Measurements from ENCODE around the gene INTS11. TPM values are rescaled to one million over a fixed set of nuclear protein-coding genes. Genes with fewer than 3 reads are reported as not detected.
A peak's percentile ranks its signal among the peaks of the same experiment; 100 is the strongest.

Gene INTS11
- total and polyA plus RNA-seq, 2 of the 13 experiments (the other 11 are each of a cell fraction or from before 2014, with no cell fraction given) = 52.8 to 94.8 TPM

- TF ChIP-seq ZNF678 (CRISPR knock-in tag; IDR thresholded peaks at IDR 0.05) (no peak), ATRX (CRISPR knock-in tag; IDR thresholded peaks at IDR 0.05; ENCODE audit: borderline replicate concordance) (no peak), KAT8 (CRISPR knock-in tag; IDR thresholded peaks at IDR 0.05) (no peak), JUN (CRISPR knock-in tag; IDR thresholded peaks at IDR 0.05) (no peak), ZNF574 (CRISPR knock-in tag; IDR thresholded peaks at IDR 0.05) (no peak), ZNF20 (CRISPR knock-in tag; IDR thresholded peaks at IDR 0.05) (no peak), ZNF12 (CRISPR knock-in tag; IDR thresholded peaks at IDR 0.05) (no peak), ZMAT3 (CRISPR knock-in tag; conservative IDR thresholded peaks at IDR 0.05) (no peak), MXD4 (CRISPR knock-in tag; IDR thresholded peaks at IDR 0.05) (no peak), ZNF510 (CRISPR knock-in tag; IDR thresholded peaks at IDR 0.05; ENCODE audit: low read depth) (no peak), NFRKB (IDR thresholded peaks at IDR 0.05) (no peak), ZFP37 (CRISPR knock-in tag; IDR thresholded peaks at IDR 0.05; ENCODE audit: borderline replicate concordance) (no peak), ZNF124 (CRISPR knock-in tag; IDR thresholded peaks at IDR 0.05) (no peak), CC2D1A (CRISPR knock-in tag; IDR thresholded peaks at IDR 0.05) (0 out of 2 replicates have a peak, but pooled peaks have one; percentile 26), DBP (CRISPR knock-in tag; IDR thresholded peaks at IDR 0.05; ENCODE audit: not compliant biosample characterization) (no peak), CAMTA2 (CRISPR knock-in tag; IDR thresholded peaks at IDR 0.05; ENCODE audit: borderline replicate concordance) (0 out of 2 replicates have a peak, but pooled peaks have one; percentile 54), SP2 (CRISPR knock-in tag; IDR thresholded peaks at IDR 0.05) (no peak)
- TF ChIP-seq, protein P1, sequence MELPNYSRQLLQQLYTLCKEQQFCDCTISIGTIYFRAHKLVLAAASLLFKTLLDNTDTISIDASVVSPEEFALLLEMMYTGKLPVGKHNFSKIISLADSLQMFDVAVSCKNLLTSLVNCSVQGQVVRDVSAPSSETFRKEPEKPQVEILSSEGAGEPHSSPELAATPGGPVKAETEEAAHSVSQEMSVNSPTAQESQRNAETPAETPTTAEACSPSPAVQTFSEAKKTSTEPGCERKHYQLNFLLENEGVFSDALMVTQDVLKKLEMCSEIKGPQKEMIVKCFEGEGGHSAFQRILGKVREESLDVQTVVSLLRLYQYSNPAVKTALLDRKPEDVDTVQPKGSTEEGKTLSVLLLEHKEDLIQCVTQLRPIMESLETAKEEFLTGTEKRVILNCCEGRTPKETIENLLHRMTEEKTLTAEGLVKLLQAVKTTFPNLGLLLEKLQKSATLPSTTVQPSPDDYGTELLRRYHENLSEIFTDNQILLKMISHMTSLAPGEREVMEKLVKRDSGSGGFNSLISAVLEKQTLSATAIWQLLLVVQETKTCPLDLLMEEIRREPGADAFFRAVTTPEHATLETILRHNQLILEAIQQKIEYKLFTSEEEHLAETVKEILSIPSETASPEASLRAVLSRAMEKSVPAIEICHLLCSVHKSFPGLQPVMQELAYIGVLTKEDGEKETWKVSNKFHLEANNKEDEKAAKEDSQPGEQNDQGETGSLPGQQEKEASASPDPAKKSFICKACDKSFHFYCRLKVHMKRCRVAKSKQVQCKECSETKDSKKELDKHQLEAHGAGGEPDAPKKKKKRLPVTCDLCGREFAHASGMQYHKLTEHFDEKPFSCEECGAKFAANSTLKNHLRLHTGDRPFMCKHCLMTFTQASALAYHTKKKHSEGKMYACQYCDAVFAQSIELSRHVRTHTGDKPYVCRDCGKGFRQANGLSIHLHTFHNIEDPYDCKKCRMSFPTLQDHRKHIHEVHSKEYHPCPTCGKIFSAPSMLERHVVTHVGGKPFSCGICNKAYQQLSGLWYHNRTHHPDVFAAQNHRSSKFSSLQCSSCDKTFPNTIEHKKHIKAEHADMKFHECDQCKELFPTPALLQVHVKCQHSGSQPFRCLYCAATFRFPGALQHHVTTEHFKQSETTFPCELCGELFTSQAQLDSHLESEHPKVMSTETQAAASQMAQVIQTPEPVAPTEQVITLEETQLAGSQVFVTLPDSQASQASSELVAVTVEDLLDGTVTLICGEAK (IDR thresholded peaks at IDR 0.05) = no peak
- TF ChIP-seq, protein P1 (CRISPR knock-in tag; IDR thresholded peaks at IDR 0.05) = no peak
Observed at GRCh38 chr1:1280782-1281481, 43.5 kb downstream of the INTS11 start (continued).
